Measurements from ENCODE around the gene ZDHHC11B.
"Not testable (repeated sequence)": the region's sequence is repeated elsewhere in the genome, so short reads cannot be mapped to it uniquely, and the experiment has no call there.

The ZDHHC11B gene

DNA sequence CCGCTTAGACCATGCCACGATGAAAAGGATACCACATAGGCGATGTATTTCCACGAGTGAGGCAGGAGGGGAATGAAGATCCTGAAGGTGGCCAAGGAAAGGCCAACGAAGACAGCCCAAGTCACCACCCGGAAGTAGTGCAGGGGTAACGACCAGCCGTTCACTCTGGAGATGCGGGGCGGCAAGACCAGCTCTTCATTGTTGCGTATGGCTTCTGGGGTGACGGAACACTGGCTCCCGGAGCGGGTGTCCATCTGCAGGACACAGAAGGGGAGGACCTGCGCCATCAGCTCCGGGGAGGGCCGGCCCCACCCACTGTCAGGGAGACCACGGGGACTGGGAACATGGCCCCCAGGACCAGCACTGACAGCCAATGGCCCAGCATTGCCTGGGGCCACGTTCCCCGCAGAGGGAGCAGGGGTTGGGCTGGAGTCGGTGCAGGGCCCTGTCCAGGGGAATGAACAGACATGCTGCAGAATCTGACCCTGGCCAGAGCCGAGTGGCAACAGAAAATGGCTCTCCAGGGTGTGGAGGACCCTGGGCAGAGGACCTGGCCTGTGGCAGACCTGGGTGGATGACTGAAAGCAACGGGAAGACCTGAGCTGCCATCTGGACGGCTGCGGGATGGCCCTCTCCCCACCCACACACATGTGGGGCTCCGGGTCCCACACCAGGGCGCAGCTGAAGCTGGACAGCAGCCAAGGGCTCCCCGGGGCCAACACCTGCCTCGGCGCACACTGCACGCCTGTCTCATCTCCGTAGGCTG is 17.7 kb downstream of the ZDHHC11B start:
- no peak for DNase-seq

DNA sequence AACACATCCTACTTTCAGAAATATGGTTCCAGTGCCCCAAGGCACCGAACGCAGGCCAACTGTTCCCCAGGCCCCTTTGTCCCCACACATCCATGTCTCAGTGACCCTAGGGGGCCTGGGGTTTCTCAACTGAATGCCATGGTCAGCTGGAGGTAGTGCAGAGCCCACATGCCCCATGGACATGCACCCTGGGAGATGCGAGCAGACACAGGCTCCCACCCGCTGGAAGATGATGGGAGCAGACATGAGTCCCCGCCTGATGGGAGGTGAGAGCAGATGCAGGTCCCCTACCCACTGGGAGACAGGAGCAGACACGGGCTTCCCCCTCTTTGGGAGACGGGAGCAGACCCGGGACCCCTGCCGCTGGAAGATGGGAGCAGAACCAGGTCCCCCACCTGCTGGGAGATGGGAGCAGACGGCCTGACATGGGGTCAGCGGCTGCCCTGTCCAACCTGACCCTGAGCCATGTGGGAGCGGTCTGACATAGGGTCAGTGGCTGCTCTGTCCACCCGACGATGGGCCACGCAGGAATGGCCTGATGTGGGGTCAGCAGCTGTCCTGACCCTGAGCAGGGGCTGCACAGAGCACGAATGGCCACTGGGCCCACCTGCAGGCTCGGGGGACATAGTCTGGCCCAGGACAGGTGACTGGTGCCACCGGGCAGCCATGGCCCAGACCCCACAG is 18.4 kb downstream of the ZDHHC11B start:
- no peak for DNase-seq

DNA sequence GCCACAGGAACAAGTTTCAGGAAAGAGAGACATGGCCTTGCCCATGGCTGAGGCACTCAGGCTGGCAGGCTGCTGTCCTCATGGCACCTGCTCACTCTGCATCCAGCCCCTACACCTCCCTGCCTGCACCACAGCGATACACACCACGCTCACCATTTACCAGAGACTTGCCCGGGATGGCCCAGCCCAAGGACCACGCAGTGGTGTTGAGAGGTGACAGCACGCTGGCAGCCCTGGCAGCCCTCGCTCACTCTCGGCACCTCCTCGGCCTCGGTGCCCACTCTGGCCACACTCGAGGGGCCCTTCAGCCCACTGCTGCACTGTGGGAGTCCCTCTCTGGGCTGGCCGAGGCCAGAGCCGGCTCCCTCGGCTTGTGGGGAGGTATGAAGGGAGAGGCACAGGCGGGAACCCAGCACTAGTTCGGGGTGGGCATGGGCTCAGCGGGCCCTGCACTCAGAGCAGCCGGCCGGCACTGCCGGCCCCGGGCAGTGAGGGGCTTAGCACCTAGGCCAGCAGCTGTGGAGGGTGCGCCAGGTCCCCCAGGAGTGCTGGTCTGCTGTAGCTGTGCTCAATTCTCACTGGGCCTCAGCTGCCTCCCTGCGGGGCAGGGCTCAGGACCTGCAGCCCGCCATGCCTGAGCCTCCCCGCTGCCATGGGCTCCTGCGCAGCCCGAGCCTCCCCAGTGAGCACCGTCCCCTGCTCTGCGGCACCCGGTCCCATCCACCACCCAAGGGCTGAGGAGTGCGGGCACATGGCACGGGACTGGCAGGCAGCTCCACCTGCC is 20.3 kb downstream of the ZDHHC11B start:
- no peak for DNase-seq

DNA sequence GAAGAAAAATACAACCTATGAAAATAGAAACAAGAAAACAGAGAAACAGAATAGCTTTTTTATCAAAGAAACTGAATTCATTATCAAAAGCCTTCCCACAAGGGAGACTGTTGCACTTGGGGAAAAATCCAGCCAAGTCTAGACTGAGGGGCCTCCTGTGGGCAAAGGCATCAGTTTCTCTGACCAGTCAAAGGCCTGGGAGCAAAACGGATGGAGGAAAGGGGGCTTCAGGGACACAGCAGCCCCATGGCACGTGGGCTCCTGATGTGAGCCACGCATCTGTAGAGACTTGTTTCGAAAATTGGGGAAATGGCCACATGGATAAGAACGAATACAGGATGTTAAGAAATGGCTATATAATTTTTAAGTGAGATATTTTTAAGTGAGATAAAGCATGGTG is 21.1 kb downstream of the ZDHHC11B start:
- DNase-seq = no peak

DNA sequence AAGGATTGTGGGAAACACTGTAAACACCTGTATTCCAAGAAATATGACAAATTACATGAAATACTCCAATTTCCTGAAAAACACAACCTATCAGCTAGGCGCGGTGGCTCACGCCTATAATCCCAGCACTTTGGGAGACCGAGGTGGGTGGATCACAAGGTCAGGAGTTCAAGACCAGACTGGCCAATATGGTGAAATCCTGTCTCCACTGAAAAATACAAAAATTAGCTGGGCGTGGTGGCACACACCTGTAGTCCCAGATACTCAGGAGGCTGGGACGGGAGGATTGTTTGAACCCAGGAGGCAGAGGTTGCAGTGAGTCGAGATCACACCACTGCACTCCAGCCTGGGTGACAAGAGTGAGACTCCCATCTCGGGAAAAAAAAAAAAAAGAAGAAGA is 21.5 kb downstream of the ZDHHC11B start:
- DNase-seq = not testable (repeated sequence)

DNA sequence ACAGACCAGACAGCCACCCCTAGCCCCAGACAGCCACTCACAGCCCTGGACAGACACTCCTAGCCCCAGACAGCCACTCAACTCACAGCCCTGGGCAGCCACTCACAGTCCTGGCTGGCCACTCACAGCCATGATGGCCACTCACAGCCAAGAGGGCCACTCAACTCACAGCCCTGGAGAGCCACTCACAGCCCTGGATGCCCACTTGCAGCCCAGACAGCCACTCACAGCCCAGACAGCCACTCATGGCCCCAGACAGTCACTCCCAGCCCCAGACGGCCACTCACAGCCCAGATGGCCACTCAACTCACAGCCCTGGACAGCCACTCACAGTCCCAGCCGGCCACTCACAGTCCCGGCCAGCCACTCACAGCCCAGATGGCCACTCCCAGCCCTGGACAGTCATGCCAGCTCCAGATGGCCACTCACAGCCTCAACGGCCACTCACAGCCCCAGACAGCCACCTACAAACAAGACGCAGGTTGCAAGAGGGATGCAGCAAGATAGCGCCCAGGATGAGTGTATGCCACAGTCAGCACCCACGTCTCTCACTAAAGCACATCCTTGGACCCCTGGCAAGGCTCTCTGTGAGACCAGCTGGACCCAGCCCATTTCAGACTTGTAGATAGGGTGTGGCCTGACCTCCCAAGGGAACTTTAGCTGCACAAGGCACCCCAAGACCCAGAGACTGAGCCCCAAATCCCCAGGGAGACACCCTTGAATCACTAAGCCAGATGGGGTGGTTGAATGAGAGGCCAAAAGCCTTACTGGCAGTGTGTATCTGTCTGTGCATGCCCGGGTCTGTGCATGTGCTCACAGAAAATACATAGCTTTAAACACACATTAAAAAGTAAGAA is 22.4 kb downstream of the ZDHHC11B start:
- DNase-seq = no peak

DNA sequence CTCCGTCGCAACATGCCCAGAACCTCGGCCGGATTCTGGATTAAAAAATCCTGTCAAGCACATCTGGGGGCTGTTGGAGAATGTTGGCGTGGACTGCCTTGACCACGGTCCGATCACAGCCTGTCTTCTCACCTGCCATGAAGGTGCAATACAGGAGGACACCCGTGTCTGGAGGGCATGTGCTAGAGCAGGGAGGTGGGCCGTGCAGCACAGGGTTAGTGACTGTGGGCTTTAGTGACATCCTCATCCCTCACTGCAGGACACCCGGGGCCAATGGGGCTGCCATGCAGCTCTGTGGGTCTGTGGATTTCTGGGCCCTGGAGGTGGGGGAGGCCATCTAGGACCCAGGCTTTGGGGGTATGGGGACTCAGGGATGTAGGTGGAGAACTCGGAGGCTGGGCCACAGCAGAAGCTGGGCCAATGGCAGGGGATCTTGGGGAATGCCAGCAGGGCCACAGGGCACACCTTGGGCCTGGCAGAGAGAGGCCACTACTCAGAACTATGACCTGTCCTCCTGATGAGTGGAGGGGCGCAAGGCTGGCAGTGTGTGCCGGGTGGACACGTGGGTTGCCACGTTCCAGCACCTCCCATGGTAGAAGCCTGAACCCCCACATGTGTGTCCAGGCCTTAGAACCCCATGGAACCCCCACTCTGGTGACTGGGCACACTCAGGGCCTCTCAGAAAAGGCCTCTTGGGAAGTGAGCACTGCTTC is 23.3 kb downstream of the ZDHHC11B start:
- DNase-seq = no peak

DNA sequence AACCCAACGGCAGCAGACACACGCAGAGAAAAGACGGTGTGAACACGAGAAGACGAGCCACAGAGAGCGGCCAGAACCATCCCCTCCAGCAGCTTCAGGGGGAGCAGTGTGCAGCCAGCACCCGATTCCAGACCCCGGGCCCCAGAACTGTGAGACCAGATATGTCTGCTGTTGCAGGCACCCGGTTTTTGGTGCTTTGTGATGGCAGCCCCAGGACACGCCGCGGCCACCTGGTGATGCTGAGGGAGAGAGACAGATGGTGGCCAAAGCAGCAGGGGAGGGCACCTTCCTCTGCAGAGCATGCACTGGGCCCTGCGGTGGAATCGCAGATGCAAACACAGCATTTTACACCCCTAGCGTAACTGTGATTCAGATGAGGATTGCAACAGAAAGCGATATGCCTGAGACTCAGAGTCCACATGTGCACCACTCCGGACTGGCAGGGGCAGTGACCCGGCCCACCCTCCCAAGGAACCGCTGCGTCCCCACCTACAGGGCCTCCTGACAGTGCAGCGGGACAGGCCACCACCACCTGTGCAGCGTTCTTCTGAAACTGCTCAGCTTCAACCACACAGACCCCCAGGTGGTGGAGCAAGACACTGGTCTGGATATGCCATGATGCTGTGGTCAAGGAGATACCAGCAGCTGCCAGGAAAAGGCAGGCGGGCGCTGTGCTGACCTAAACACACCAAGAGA is 24.0 kb downstream of the ZDHHC11B start:
- no peak for DNase-seq

DNA sequence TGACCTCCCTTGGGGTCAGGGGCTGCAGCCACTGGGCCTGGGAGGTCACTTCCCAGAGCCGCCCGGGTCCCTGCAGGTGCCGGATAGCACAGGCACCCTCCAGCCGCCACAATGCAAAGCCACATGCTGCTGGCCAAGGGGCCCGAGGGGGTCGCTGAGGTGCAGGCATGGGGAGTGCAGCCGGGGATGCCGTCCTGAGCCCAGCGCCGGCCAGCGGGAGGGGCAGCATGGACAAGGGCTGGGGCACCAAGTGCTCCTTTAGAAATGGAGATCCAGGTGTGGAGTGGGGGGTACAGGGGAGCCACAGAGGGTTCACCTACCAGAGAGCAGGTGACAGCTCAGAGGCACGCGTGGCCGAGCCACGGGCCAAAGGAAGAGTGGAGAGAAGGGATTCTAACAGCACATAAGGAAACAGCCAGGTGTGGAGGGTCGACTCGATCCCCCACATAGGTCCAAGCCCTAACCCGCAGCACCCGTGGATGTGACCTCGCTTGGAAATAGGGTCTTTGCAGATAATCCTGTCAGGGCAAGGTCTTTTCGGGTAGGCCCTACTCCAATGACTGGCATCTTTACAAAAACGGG is 24.7 kb downstream of the ZDHHC11B start:
- no peak for DNase-seq

DNA sequence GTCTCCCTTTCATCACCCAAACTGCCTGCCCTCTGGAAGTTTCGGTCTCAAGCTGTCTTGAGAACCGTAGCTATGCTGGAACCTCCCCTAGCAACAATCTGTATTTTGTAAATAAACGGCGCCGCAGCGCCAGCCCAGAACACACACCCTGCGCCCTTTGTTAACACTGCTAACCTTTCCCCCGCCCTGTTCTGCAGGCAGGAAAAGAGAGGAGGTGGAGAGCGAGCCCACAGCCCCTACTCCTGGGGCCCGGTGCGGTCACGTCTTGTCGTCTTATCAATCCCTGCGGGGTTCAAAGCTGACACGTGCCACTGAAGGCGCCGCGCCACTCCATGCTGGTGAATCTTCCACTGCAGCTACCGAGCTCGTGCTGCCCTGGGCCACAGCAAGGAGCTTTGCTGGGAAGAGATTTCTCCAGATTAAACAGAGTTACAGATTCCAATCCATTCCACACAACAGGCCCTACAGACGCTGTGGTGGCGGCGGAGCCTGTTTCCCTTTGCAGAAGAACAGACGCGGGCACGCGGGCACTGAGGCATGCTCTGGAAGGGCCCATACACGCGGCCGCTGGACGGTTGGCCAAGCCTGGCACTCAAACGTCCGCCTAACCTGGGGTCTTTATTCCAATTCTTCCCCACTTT is 25.3 kb downstream of the ZDHHC11B start:
- no peak for DNase-seq

DNA sequence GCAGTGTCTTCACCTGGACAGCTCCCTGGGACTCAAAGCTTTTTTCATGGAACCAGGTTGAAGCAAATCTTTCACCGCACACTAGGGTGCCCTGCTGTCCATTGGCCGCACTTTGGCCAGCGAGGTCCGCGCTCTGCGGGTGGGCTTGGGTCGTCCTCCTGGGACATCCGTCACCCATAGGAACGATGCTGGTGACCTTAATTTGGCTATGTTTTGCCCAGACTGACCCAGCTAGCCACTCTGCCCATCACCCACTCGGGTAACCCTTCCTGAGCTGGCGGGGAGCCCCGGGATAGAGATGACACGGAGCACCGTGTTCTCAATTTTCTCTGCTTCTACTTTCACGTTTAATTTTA is 25.9 kb downstream of the ZDHHC11B start:
- DNase-seq = no peak

DNA sequence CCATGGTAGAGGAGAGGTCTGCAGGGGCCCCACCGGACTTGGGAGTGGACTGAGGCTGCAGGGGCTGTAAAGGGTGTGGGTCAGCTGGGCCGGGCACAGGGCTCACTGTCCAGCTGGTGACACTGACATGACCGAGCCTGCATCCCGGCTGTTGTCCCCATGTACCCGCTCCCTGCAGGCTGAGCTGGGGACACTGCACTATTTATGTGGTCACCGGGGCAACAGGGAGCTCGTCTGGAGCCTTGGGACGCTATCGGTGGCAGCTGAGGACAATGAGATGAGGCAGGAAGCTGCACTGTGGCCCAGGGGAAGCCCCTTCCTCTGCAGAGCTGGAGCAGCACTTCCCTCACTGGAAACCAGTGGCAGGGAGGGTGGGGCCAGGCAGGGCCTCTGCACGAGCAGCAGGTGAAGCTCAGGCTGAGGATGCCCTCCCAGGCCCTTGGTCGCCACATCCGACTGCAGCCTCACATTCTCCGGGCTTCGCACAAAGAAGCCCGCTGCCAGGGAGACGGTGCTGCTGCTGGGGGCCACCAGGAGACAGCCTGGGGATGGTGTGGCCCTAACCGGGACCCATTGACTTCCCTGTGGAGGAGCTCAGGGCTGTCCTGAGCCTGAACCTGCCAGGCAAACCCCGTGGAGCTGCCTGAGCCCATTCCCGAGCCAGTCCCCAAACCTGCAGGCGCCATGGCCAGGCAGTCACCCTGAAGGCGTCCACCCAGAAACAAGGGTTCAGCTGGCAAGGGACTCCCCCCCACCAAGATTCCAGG is 26.4 kb downstream of the ZDHHC11B start:
- no peak for DNase-seq

DNA sequence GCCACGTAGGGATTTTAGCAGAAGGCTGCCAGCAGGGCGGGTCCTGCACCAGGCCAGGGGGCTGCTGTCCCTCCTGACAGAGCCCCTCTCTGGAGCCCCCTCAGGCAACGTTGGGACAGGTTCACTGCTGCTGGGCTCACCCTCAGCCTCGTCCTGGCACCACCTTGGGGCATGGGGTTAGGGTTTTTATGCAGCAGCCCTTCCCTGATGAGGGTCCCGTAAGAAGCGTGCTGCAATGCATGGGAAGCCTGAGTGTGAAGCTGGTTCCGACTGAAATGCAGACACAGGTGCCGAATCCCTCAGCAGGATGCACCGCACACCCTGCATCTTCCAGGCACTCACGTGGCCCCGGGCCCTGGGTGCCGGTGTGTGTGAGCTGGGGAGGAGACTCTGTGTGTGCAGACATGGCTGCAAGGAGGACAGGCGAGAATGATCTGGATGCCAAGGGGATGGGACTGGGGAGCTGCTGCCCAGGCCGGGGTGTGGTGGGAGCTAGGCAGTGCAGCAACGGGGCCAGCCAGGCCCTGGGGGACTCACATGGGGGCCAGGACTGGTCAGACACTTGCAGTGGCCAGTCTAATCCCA is 27.1 kb downstream of the ZDHHC11B start:
- no peak for DNase-seq

DNA sequence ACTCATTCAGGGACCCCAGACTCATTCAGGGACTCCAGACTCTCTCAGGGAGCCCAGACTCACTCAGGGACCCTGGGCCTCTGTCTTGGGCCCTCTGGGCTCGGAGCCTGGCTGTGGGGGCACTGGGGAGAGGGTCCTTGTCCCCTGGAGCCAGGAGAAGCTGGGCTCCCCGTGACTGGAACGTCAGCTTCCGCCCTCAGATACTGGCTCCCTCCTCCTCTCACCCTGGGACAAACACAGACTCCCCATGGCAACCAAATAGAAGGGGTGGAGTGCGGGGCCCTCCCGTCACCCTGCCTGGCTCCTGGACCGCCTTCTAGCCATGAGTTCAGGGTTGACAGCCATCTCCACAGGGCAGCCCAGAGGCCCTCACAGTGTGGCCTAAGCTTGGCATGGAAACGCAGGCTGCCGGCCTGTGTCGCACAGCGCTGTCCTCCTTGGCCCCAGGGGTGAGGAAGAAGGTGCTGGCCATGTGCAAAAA is 27.6 kb downstream of the ZDHHC11B start:
- no peak for DNase-seq

DNA sequence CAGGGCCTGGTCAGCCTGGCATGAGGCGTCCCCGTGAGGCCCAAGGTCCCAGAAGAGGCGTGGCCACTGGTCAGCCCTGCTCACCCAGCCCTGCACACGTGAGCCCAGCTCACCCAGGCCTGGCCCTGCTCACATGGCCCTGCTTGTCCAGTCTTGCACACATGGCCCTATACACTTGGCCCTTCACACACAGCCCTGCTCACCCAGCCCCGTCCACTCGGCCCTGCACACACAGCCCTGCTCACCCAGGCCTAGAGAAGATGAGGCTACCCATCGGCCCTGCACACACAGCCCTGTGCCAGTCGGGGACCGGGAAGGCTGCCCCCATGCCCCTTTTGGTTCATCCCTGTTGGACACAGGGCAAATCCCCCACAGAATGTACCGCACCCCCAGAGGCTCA is 28.4 kb downstream of the ZDHHC11B start:
- DNase-seq = no peak

DNA sequence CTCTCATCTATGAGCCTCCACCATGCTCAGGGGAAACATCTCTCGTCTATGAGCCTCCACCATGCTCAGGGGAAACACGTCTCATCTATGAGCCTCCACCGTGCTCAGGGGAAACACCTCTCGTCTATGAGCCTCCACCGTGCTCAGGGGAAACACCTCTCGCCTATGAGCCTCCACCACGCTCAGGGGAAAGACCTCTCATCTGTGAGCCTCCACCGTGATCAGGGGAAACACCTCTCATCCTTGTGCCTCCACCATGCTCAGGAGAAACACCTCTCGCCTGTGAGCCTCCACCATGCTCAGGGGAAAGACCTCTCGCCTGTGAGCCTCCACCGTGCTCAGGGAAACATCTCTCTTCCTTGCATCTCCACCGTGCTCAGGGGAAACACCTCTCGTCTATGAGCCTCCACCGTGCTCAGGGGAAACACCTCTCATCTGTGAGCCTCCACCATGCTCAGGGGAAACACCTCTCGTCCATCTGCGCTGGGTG is 30.3 kb downstream of the ZDHHC11B start:
- not testable (repeated sequence) for DNase-seq

DNA sequence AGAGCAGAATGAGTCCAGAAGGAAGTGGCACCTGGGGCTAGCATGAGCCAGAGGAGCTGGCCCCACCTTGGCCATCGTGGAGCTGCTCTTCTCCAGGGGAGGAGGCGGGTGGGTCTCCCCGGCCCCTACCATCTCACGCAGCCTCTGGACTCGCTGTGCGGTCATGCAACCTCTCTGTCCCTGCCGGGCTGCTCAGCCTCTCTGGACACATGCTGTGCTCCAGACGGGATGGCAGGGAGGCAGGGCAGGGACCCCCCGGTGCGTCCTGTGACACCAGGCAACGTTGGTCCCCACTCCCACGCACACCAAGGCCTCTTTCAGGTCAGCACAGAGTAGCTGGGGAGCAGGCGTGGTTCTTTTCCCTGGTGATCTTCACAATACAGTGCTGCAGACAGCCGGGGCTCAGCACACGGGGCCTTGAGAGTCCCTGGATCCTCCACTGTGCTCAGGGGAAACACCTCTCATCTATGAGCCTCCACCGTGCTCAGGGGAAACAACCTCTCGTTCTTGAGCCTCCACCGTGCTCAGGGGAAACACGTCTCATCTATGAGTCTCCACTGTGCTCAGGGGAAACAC is 30.9 kb downstream of the ZDHHC11B start:
- not testable (repeated sequence) for DNase-seq

DNA sequence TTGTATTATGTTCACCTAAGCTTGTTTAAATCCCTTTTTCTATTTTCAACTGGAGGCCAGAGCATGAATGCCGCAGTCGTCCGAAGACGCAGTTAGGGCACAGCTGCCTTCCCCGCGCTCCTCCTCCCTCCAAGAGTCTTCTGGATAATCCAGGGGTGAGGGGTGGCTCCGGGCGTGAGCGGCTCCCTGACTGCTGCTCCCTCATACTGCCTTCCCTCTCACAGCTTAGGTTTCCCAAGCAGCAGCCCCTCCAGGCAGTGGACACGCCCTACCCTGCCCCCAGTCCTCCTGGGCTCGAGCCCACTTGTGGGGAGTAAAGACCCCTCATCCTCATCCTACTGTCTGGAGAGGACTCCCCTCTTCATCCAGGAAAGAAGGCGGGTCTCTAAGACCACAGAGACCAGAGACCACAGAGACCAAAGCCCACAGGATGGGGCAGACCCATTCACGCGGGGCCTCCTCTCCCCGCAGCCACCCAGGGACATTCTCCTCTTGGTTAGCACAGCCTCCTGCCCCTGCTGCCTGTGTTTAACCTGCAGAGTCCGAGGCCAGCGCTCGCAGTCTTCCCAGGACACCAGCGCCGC is 31.9 kb downstream of the ZDHHC11B start:
- not testable (repeated sequence) for DNase-seq
